ENCODE measurements around the gene CRHBP. TPM values are rescaled to one million over a fixed set of nuclear protein-coding genes. Genes with fewer than 3 reads are reported as not detected.
A peak's percentile ranks its signal among the peaks of the same experiment; 100 is the strongest.

CRHBP gene
- total RNA-seq, 1 donor from 2014 or later, result 4.7 TPM

GRCh38 chr5:76941000-76941399 is 11.8 kb upstream of the CRHBP start:
- Histone ChIP-seq H2AFZ (ENCODE audit: low read depth, low read length) (no peak overlapping the region), H3K9ac (ENCODE audit: low read length) (no peak overlapping the region), H3K27ac (ENCODE audit: low read depth, low read length) (no peak overlapping the region), H3K4me3 (ENCODE audit: insufficient read depth, low read depth, low read length) (no peak overlapping the region), H3K4me2 (ENCODE audit: low read length) (no peak overlapping the region), H3K9me3 (ENCODE audit: insufficient read depth, low read depth, low read length) (no peaks in the 10 kb centered on the region), H3K27me3 (ENCODE audit: insufficient read depth, low read length) (no peaks in the 10 kb centered on the region), H3K79me2 (ENCODE audit: insufficient read depth, low read length) (no peaks in the 10 kb centered on the region), H4K20me1 (ENCODE audit: insufficient read depth, low read length) (no peaks in the 10 kb centered on the region), H3K36me3 (ENCODE audit: insufficient read depth, low read length) (no peaks in the 10 kb centered on the region), H3K4me1 (ENCODE audit: insufficient read depth, low read length) (peaks cover 13% of the 10 kb centered on the region)
- Mint-ChIP-seq H3K27ac (ENCODE audit: unreplicated experiment) (no peak overlapping the region), H3K9me3 (ENCODE audit: unreplicated experiment) (no peaks in the 10 kb centered on the region), H3K27me3 (ENCODE audit: low read depth, unreplicated experiment) (no peaks in the 10 kb centered on the region), H3K36me3 (ENCODE audit: low read depth, unreplicated experiment) (no peaks in the 10 kb centered on the region), H3K4me1 (ENCODE audit: low read depth, unreplicated experiment) (peaks cover 22% of the 10 kb centered on the region), H3K4me3 (ENCODE audit: unreplicated experiment) (no peak overlapping the region)
- TF ChIP-seq EZH2 (IDR thresholded peaks at IDR 0.05; ENCODE audit: insufficient read depth, low read length), result no peak
- DNase-seq (ENCODE audit: low read depth) (peak; percentile 20), FAIRE-seq (no peak)

- no peaks in the 10 kb centered on the region for H4K20me1 ChIP-seq (ENCODE audit: insufficient read depth, low read length)
- no peak overlapping the region for H3K9ac ChIP-seq (ENCODE audit: low read length)
- H3K27me3 Mint-ChIP-seq (ENCODE audit: low read depth, unreplicated experiment), result no peaks in the 10 kb centered on the region
- no peaks in the 10 kb centered on the region for H3K79me2 ChIP-seq (ENCODE audit: insufficient read depth, low read length)
- H3K9me3 ChIP-seq (ENCODE audit: insufficient read depth, low read depth, low read length), result no peaks in the 10 kb centered on the region
- no peak overlapping the region for H3K4me3 ChIP-seq (ENCODE audit: insufficient read depth, low read depth, low read length)
- H3K9me3 Mint-ChIP-seq (ENCODE audit: unreplicated experiment), result no peaks in the 10 kb centered on the region
- H3K36me3 Mint-ChIP-seq (ENCODE audit: low read depth, unreplicated experiment), result no peaks in the 10 kb centered on the region
- no peaks in the 10 kb centered on the region for H3K27me3 ChIP-seq (ENCODE audit: insufficient read depth, low read length)
- H3K27ac Mint-ChIP-seq (ENCODE audit: unreplicated experiment), result no peak overlapping the region
- no peak overlapping the region for H2AFZ ChIP-seq (ENCODE audit: low read depth, low read length)
- H3K4me1 ChIP-seq (ENCODE audit: insufficient read depth, low read length), result peaks cover 13% of the 10 kb centered on the region
- peaks cover 22% of the 10 kb centered on the region for H3K4me1 Mint-ChIP-seq (ENCODE audit: low read depth, unreplicated experiment)
- FAIRE-seq (no peak), DNase-seq (ENCODE audit: low read depth) (no peak)
- no peak for TF ChIP-seq EZH2 (IDR thresholded peaks at IDR 0.05; ENCODE audit: insufficient read depth, low read length)
- no peak overlapping the region for H3K27ac ChIP-seq (ENCODE audit: low read depth, low read length)
- H3K4me3 Mint-ChIP-seq (ENCODE audit: unreplicated experiment), result no peak overlapping the region
- no peaks in the 10 kb centered on the region for H3K36me3 ChIP-seq (ENCODE audit: insufficient read depth, low read length)
- no peak overlapping the region for H3K4me2 ChIP-seq (ENCODE audit: low read length)
These were observed 11.4 kb upstream of the CRHBP start for GRCh38 chr5:76941442-76941841.

- H3K27ac ChIP-seq (ENCODE audit: low read depth, low read length), result no peak overlapping the region
- no peak overlapping the region for H2AFZ ChIP-seq (ENCODE audit: low read depth, low read length)
- H3K4me1 Mint-ChIP-seq (ENCODE audit: low read depth, unreplicated experiment), result peaks cover 22% of the 10 kb centered on the region
- no peaks in the 10 kb centered on the region for H4K20me1 ChIP-seq (ENCODE audit: insufficient read depth, low read length)
- no peak for TF ChIP-seq CTCF (IDR thresholded peaks at IDR 0.05; ENCODE audit: insufficient read depth, low read depth, low read length)
- TF ChIP-seq EZH2 (IDR thresholded peaks at IDR 0.05; ENCODE audit: insufficient read depth, low read length), result no peak
- H3K9me3 ChIP-seq (ENCODE audit: insufficient read depth, low read depth, low read length), result no peaks in the 10 kb centered on the region
- no peak overlapping the region for H3K27ac Mint-ChIP-seq (ENCODE audit: unreplicated experiment)
- H3K36me3 ChIP-seq (ENCODE audit: insufficient read depth, low read length), result no peaks in the 10 kb centered on the region
- H3K27me3 ChIP-seq (ENCODE audit: insufficient read depth, low read length), result no peaks in the 10 kb centered on the region
- H3K79me2 ChIP-seq (ENCODE audit: insufficient read depth, low read length), result no peaks in the 10 kb centered on the region
- peak overlapping the region; percentile 43 for H3K4me2 ChIP-seq (ENCODE audit: low read length)
- FAIRE-seq (no peak), DNase-seq (ENCODE audit: low read depth) (peak; percentile 62)
- H3K4me3 Mint-ChIP-seq (ENCODE audit: unreplicated experiment), result no peak overlapping the region
- no peak overlapping the region for H3K4me3 ChIP-seq (ENCODE audit: insufficient read depth, low read depth, low read length)
- H3K27me3 Mint-ChIP-seq (ENCODE audit: low read depth, unreplicated experiment), result no peaks in the 10 kb centered on the region
- no peaks in the 10 kb centered on the region for H3K36me3 Mint-ChIP-seq (ENCODE audit: low read depth, unreplicated experiment)
- H3K4me1 ChIP-seq (ENCODE audit: insufficient read depth, low read length), result peaks cover 13% of the 10 kb centered on the region
- H3K9me3 Mint-ChIP-seq (ENCODE audit: unreplicated experiment), result no peaks in the 10 kb centered on the region
- no peak overlapping the region for H3K9ac ChIP-seq (ENCODE audit: low read length)
These were observed 10.3 kb upstream of the CRHBP start for GRCh38 chr5:76942581-76942980.

Measured in astrocyte (in vitro differentiated cells and primary cell).